HepG2 (cell line): Measurements from ENCODE around the gene LCLAT1. TPM values are rescaled to one million over a fixed set of nuclear protein-coding genes. Genes with fewer than 3 reads are reported as not detected.
A peak's percentile ranks its signal among the peaks of the same experiment; 100 is the strongest.

Source experiments
- ATAC-seq: fragments of 200-7000 bp; cut with Tn5 transposase; 3 replicates; pipeline ENCODE4 v1.9.1; 2020; ENCODE audit warnings: mild to moderate bottlenecking, moderate library complexity
- BruUV-seq: library from RNA; stranded (reverse); fragments of 400-500 nt; replicated peaks from 2 replicates; lab custom pipeline; 2021; lab: Mats Ljungman, UMichigan
- CTCF ChIA-PET: fragments of 300-600 bp; formaldehyde crosslinking; extraction: SDS; loops from one replicate; lab custom pipeline; 2021; ENCODE audit warnings: low total read pairs, inconsistent platforms, low intra/inter-chr PET ratio; lab: Yijun Ruan, JAX
- POLR2A ChIA-PET: fragments of 350-600 bp; sonication (Branson Sonifier 250); formaldehyde crosslinking; loops from one replicate; lab custom pipeline; 2020; ENCODE audit warnings: antibody characterized with exemption, inconsistent platforms; lab: Yijun Ruan, JAX
- DNase-seq: peaks from one replicate; pipeline ENCODE4 v3.0.0-alpha.2; 2015; ENCODE audit warnings: low spot score
- FAIRE-seq: peaks from 3 replicates; lab custom pipeline; 2011; peaks lifted over from hg19 to GRCh38; lab: Jason Lieb, UNC
- H2AFZ ChIP-seq: one replicate; pipeline ENCODE4 v1.6.1; 2011; ENCODE audit warnings: low read length, inconsistent platforms
- H3K27ac ChIP-seq: fragments of 300-600 bp; 3 replicates; pipeline ENCODE4 v1.8.0; 2011; ENCODE audit warnings: mixed run types, mild to moderate bottlenecking, mixed read lengths, low read length, inconsistent platforms; ENCODE audit not compliant: insufficient read depth; ENCODE audit errors: extremely low read length
- H3K27me3 ChIP-seq, 2 experiments: fragments of 200-600 bp in 1 of 2; 2 replicates in 1 of 2; 3 replicates in 1 of 2; pipeline versions ENCODE4 v1.6.0 to v1.8.0; 2011; ENCODE audit warnings: low read length in 2 of 2, mild to moderate bottlenecking in 2 of 2, moderate library complexity in 2 of 2, inconsistent platforms in 1 of 2; ENCODE audit not compliant: insufficient read depth in 2 of 2, control insufficient read depth in 1 of 2
- H3K36me3 ChIP-seq, 2 experiments: fragments of 200-600 bp in 1 of 2; replicated peaks in 1 of 2; 2 replicates in 1 of 2; 3 replicates in 1 of 2; pipeline versions ENCODE4 v1.5.1 to v1.8.0; 2011; ENCODE audit warnings: low read length in 2 of 2, inconsistent platforms in 1 of 2; ENCODE audit not compliant: insufficient read depth in 2 of 2, control insufficient read depth in 1 of 2
- H3K4me1 ChIP-seq: 2 replicates; pipeline ENCODE4 v1.5.1; 2012; ENCODE audit warnings: low read length, inconsistent platforms; ENCODE audit not compliant: insufficient read depth
- H3K4me2 ChIP-seq: 2 replicates; pipeline ENCODE4 v1.6.0; 2011; ENCODE audit warnings: low read depth, low read length, inconsistent platforms
- H3K4me3 ChIP-seq, 3 experiments: fragments of 200-600 bp in 1 of 3; sonication (generic), shearing (Covaris generic) in 1 of 3; replicated peaks in 1 of 3; 2 replicates each; pipeline ENCODE4 v1.5.1; 2011 to 2016; ENCODE audit warnings: low read length in 3 of 3, inconsistent platforms in 2 of 3, low read depth in 2 of 3, mild to moderate bottlenecking in 2 of 3, control low read depth in 1 of 3, mixed read lengths in 1 of 3; ENCODE audit not compliant: insufficient read depth in 1 of 3
- H3K79me2 ChIP-seq: one replicate; pipeline ENCODE4 v1.6.1; 2011; ENCODE audit warnings: low read length, inconsistent platforms; ENCODE audit not compliant: insufficient read depth
- H3K9ac ChIP-seq: 2 replicates; pipeline ENCODE4 v1.6.0; 2011; ENCODE audit warnings: mild to moderate bottlenecking, low read depth, low read length, inconsistent platforms; ENCODE audit not compliant: insufficient read depth
- H3K9me3 ChIP-seq: 2 replicates; pipeline ENCODE4 v1.5.1; 2012; ENCODE audit warnings: mild to moderate bottlenecking, low read length
- H4K20me1 ChIP-seq: 2 replicates; pipeline ENCODE4 v1.6.0; 2011; ENCODE audit warnings: inconsistent platforms, mild to moderate bottlenecking, low read length, moderate library complexity; ENCODE audit not compliant: insufficient read depth
- AHDC1 ChIP-seq: sonication (generic); formaldehyde crosslinking; IDR thresholded peaks from 2 replicates; pipeline ENCODE4 v1.5.1; 2020; ENCODE audit warnings: mild to moderate bottlenecking, missing genetic modification reagents, borderline replicate concordance
- CAMTA2 ChIP-seq: sonication (generic); formaldehyde crosslinking; IDR thresholded peaks from 2 replicates; pipeline ENCODE4 v1.4.0; 2020; ENCODE audit warnings: mild to moderate bottlenecking, missing genetic modification reagents, borderline replicate concordance
- ELF4 ChIP-seq: sonication (generic); formaldehyde crosslinking; IDR thresholded peaks from 2 replicates; pipeline ENCODE4 v1.5.0; 2020; ENCODE audit warnings: missing genetic modification reagents, mild to moderate bottlenecking, moderate library complexity, borderline replicate concordance
- FOXA1 ChIP-seq, 2 experiments: fragments of 450-650 bp in 1 of 2; sonication (generic) in 1 of 2; formaldehyde crosslinking in 1 of 2; IDR thresholded peaks; 2 replicates each; pipeline versions ENCODE4 v1.4.0 to v1.6.1; 2016 to 2020; ENCODE audit warnings: missing genetic modification reagents in 1 of 2
- FOXA3 ChIP-seq: IDR thresholded peaks from 2 replicates; pipeline ENCODE4 v1.6.1; 2016; ENCODE audit warnings: missing genetic modification reagents, missing compliant biosample characterization
- HMG20A ChIP-seq: IDR thresholded peaks from 2 replicates; pipeline ENCODE4 v1.6.1; 2016; ENCODE audit warnings: borderline replicate concordance
- KDM2A ChIP-seq: sonication (generic); formaldehyde crosslinking; IDR thresholded peaks from 2 replicates; pipeline ENCODE4 v1.4.0; 2020; ENCODE audit warnings: low read depth, missing genetic modification reagents, borderline replicate concordance
- KLF13 ChIP-seq: sonication (generic); formaldehyde crosslinking; IDR thresholded peaks from 2 replicates; pipeline ENCODE4 v1.4.0; 2020; ENCODE audit warnings: mild to moderate bottlenecking, missing genetic modification reagents
- NFIC ChIP-seq: IDR thresholded peaks from 2 replicates; pipeline ENCODE4 v1.6.1; 2012; ENCODE audit warnings: mild to moderate bottlenecking, low read length, inconsistent platforms
- PAX8 ChIP-seq: sonication (generic); formaldehyde crosslinking; IDR thresholded peaks from 2 replicates; pipeline ENCODE4 v1.8.0; 2022; ENCODE audit warnings: mild to moderate bottlenecking, missing genetic modification reagents, borderline replicate concordance
- TGIF2 ChIP-seq: IDR thresholded peaks from 2 replicates; pipeline ENCODE4 v1.6.1; 2016; ENCODE audit warnings: control low read depth, missing compliant biosample characterization
- ZKSCAN1 ChIP-seq: fragments of 150-350 bp; IDR thresholded peaks from 2 replicates; pipeline ENCODE4 v1.6.1; 2014; ENCODE audit warnings: low read length
- ZNF496 ChIP-seq: sonication (generic); formaldehyde crosslinking; IDR thresholded peaks from 2 replicates; pipeline ENCODE4 v1.8.1; 2023; ENCODE audit warnings: mild to moderate bottlenecking, moderate library complexity, missing genetic modification reagents; ENCODE audit not compliant: insufficient replicate concordance
- ZNF512B ChIP-seq: sonication (generic); formaldehyde crosslinking; IDR thresholded peaks from 2 replicates; pipeline ENCODE4 v1.5.1; 2020; ENCODE audit warnings: missing genetic modification reagents, mild to moderate bottlenecking, borderline replicate concordance
- ZNF614 ChIP-seq: IDR thresholded peaks from 2 replicates; pipeline ENCODE4 v1.6.1; 2018; ENCODE audit warnings: missing biosample characterization, missing genetic modification reagents, inconsistent platforms, borderline replicate concordance
- WGBS: methylation state at CpG from one replicate; pipeline ENCODE4 v1.1.6; 2017; ENCODE audit warnings: low lambda C conversion rate; 5-methylcytosine and 5-hydroxymethylcytosine counted together
- in situ Hi-C: cut with HindIII; loops from 2 replicates; pipeline ENCODE4 v1.10.0; 2017; ENCODE audit warnings: low pct_unique_long_range_greater_than_20kb; ENCODE audit not compliant: extremely low pct_ligation_motif_present
- intact Hi-C: fragments of 100-400 bp; cut with micrococcal nuclease; formaldehyde crosslinking; loops from one replicate; pipeline ENCODE4 v1.10.0; 2022; ENCODE audit not compliant: unreplicated experiment
- polyA plus RNA-seq, 8 experiments: library from polyadenylated mRNA; depleted of rRNA in 3 of 8; stranded (reverse) in 7 of 8; unstranded in 1 of 8; fragments of >200 nt; fragmentation: Illumina TruSeq in 4 of 8; extraction: Trizol in 4 of 8; gene quantifications; 2 replicates each; pipeline versions ENCODE4 v1.2.1 to v1.2.3, GENCODE V29; 2011 to 2016; ENCODE audit warnings: low read depth in 4 of 8, missing spikeins in 1 of 8, mixed read lengths in 1 of 8; ENCODE audit not compliant: insufficient read depth in 1 of 8
- total RNA-seq, 5 experiments: library from RNA; depleted of rRNA; stranded (reverse); fragments of >200 nt; fragmentation: Illumina TruSeq; extraction: Trizol; gene quantifications; 2 replicates each; pipeline ENCODE4 v1.2.3, GENCODE V29; 2016; ENCODE audit warnings: low read depth in 1 of 5

The LCLAT1 gene
- total and polyA plus RNA-seq, 2 of the 13 experiments (the other 11 are each of a cell fraction or from before 2014, with no cell fraction given): 18.0 to 28.0 TPM

GRCh38 chr2:30433541-30434299 lies 13.3 kb upstream of the LCLAT1 start:
- WGBS: 9% methylated on average over 8 of the region's 8 CpGs
- no peak for TF ChIP-seq FOXA1 (IDR thresholded peaks at IDR 0.05)
- peak; percentile 57; the same call in 1 of the 2 replicates for TF ChIP-seq FOXA1 (CRISPR knock-in tag; IDR thresholded peaks at IDR 0.05)
- TF ChIP-seq KLF13 (CRISPR knock-in tag): no peak
- no peak for TF ChIP-seq HMG20A (CRISPR knock-in tag)
- TF ChIP-seq ELF4 (CRISPR knock-in tag): no peak
- no peak for TF ChIP-seq NFIC
- no peak for TF ChIP-seq PAX8 (CRISPR knock-in tag)
- TF ChIP-seq CAMTA2 (CRISPR knock-in tag): no peak
- no peak for TF ChIP-seq ZNF496
- TF ChIP-seq TGIF2 (CRISPR knock-in tag): 0 out of 2 replicates have a peak, but pooled peaks have one; percentile 43
- no peak for TF ChIP-seq ZKSCAN1
- TF ChIP-seq AHDC1 (CRISPR knock-in tag): no peak
- TF ChIP-seq FOXA3 (CRISPR knock-in tag): peak; percentile 60; the same call in 1 of the 2 replicates
- TF ChIP-seq ZNF614 (CRISPR knock-in tag): no peak
- TF ChIP-seq ZNF512B: no peak
- no peak for TF ChIP-seq KDM2A

More at GRCh38 chr2:30433541-30434299, 13.3 kb upstream of the LCLAT1 start:
- Histone ChIP-seq H3K9me3 (no peaks in the 10 kb centered on the region), H3K4me1 (peaks cover 23% of the 10 kb centered on the region), H3K36me3 (no peaks in the 10 kb centered on the region), H3K27me3 (no peaks in the 10 kb centered on the region), H3K9ac (no peak overlapping the region), H3K4me3 (0 out of 6 replicates have a peak overlapping the region, but pooled peaks of 1 of the 3 experiments have one; percentile 8), H3K27ac (no peak overlapping the region), H2AFZ (no peak overlapping the region), H3K4me2 (peak overlapping the region; percentile 36), H4K20me1 (no peaks in the 10 kb centered on the region), H3K79me2 (no peaks in the 10 kb centered on the region)
- peak; percentile 47 for DNase-seq
- intact Hi-C loops (loop anchor here (10.0 kb wide), 1 partner anchor 241 kb away; no protein-coding TSS in a partner anchor), in situ Hi-C loops (loop anchor here (10.0 kb wide), 1 partner anchor 251 kb away; no protein-coding TSS in a partner anchor)
- POLR2A ChIA-PET: no interaction called here
- FAIRE-seq: no peak
- CTCF ChIA-PET: no interaction called here
- BruUV-seq: no TSS peak
- ATAC-seq: peak; percentile 72
